ENCODE measurements around the gene PWWP2B. TPM values are rescaled to one million over a fixed set of nuclear protein-coding genes. Genes with fewer than 3 reads are reported as not detected.

Gene PWWP2B
- total and polyA plus RNA-seq, 2 experiments from 2014 or later, result 2.3 to 12.8 TPM

DNA sequence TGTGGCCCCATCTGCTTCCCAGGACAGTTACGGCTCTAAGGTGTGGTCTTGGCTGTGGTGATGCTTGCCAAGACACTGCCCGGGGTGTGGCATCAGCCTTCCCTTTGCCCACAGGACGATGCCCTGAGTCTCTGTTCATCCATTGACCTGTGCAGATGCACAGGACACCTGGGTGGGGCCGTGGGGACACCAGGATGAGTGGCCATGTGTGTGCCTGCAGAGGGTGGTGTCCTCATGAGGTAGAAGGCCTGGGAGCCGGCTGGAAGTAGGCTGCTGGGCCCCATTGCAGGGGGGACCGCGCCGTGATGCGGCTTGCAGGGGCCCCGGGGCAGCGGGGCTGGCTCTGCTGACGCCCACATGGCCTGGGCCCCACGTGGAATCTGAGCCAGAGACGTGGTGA, 22.4 kb upstream of the PWWP2B start:
- no peaks in the 10 kb centered on the region for H3K79me2 ChIP-seq (replicated peaks; ENCODE audit: insufficient read depth)
- no peaks in the 10 kb centered on the region for H3K4me1 ChIP-seq (ENCODE audit: insufficient read depth)
- no peaks in the 10 kb centered on the region for H4K20me1 ChIP-seq (replicated peaks; ENCODE audit: insufficient read depth)
- no peak overlapping the region for H3K27ac ChIP-seq (ENCODE audit: low read depth)
- H3K36me3 Mint-ChIP-seq (ENCODE audit: low read depth), result peaks cover 3% of the 10 kb centered on the region; the same call in 2 of the 3 replicates
- no peaks in the 10 kb centered on the region for H3K36me3 ChIP-seq (ENCODE audit: insufficient read depth)
- DNase-seq (ENCODE audit: low spot score) (no peak), ATAC-seq (no peak)
- peaks cover 19% of the 10 kb centered on the region for H3K4me1 Mint-ChIP-seq
- TF ChIP-seq, protein P1, sequence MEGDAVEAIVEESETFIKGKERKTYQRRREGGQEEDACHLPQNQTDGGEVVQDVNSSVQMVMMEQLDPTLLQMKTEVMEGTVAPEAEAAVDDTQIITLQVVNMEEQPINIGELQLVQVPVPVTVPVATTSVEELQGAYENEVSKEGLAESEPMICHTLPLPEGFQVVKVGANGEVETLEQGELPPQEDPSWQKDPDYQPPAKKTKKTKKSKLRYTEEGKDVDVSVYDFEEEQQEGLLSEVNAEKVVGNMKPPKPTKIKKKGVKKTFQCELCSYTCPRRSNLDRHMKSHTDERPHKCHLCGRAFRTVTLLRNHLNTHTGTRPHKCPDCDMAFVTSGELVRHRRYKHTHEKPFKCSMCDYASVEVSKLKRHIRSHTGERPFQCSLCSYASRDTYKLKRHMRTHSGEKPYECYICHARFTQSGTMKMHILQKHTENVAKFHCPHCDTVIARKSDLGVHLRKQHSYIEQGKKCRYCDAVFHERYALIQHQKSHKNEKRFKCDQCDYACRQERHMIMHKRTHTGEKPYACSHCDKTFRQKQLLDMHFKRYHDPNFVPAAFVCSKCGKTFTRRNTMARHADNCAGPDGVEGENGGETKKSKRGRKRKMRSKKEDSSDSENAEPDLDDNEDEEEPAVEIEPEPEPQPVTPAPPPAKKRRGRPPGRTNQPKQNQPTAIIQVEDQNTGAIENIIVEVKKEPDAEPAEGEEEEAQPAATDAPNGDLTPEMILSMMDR (conservative IDR thresholded peaks at IDR 0.05; ENCODE audit: low read depth in 2 of 2), result no peak
- no peak for TF ChIP-seq EZH2phosphoT487 (IDR thresholded peaks at IDR 0.05; ENCODE audit: unreplicated experiment)
- no peak for TF ChIP-seq NANOG (IDR thresholded peaks at IDR 0.05; ENCODE audit: borderline replicate concordance)
- TF ChIP-seq STAT1 (IDR thresholded peaks at IDR 0.05; ENCODE audit: unreplicated experiment), result no peak
- TF ChIP-seq EZH2 (IDR thresholded peaks at IDR 0.05; ENCODE audit: low read depth, unreplicated experiment), result no peak
- TF ChIP-seq JUNB (IDR thresholded peaks at IDR 0.05; ENCODE audit: unreplicated experiment), result no peak
- TF ChIP-seq, protein P2, sequence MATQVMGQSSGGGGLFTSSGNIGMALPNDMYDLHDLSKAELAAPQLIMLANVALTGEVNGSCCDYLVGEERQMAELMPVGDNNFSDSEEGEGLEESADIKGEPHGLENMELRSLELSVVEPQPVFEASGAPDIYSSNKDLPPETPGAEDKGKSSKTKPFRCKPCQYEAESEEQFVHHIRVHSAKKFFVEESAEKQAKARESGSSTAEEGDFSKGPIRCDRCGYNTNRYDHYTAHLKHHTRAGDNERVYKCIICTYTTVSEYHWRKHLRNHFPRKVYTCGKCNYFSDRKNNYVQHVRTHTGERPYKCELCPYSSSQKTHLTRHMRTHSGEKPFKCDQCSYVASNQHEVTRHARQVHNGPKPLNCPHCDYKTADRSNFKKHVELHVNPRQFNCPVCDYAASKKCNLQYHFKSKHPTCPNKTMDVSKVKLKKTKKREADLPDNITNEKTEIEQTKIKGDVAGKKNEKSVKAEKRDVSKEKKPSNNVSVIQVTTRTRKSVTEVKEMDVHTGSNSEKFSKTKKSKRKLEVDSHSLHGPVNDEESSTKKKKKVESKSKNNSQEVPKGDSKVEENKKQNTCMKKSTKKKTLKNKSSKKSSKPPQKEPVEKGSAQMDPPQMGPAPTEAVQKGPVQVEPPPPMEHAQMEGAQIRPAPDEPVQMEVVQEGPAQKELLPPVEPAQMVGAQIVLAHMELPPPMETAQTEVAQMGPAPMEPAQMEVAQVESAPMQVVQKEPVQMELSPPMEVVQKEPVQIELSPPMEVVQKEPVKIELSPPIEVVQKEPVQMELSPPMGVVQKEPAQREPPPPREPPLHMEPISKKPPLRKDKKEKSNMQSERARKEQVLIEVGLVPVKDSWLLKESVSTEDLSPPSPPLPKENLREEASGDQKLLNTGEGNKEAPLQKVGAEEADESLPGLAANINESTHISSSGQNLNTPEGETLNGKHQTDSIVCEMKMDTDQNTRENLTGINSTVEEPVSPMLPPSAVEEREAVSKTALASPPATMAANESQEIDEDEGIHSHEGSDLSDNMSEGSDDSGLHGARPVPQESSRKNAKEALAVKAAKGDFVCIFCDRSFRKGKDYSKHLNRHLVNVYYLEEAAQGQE (IDR thresholded peaks at IDR 0.05; ENCODE audit: unreplicated experiment), result no peak
- TF ChIP-seq ZNF114 (CRISPR knock-in tag; IDR thresholded peaks at IDR 0.05), result no peak
- TF ChIP-seq ZNF331 (CRISPR knock-in tag; IDR thresholded peaks at IDR 0.05; ENCODE audit: low read depth), result no peak
- TF ChIP-seq POLR2AphosphoS5 (IDR thresholded peaks at IDR 0.05; ENCODE audit: low read depth), result no peak
- TF ChIP-seq, protein P3, sequence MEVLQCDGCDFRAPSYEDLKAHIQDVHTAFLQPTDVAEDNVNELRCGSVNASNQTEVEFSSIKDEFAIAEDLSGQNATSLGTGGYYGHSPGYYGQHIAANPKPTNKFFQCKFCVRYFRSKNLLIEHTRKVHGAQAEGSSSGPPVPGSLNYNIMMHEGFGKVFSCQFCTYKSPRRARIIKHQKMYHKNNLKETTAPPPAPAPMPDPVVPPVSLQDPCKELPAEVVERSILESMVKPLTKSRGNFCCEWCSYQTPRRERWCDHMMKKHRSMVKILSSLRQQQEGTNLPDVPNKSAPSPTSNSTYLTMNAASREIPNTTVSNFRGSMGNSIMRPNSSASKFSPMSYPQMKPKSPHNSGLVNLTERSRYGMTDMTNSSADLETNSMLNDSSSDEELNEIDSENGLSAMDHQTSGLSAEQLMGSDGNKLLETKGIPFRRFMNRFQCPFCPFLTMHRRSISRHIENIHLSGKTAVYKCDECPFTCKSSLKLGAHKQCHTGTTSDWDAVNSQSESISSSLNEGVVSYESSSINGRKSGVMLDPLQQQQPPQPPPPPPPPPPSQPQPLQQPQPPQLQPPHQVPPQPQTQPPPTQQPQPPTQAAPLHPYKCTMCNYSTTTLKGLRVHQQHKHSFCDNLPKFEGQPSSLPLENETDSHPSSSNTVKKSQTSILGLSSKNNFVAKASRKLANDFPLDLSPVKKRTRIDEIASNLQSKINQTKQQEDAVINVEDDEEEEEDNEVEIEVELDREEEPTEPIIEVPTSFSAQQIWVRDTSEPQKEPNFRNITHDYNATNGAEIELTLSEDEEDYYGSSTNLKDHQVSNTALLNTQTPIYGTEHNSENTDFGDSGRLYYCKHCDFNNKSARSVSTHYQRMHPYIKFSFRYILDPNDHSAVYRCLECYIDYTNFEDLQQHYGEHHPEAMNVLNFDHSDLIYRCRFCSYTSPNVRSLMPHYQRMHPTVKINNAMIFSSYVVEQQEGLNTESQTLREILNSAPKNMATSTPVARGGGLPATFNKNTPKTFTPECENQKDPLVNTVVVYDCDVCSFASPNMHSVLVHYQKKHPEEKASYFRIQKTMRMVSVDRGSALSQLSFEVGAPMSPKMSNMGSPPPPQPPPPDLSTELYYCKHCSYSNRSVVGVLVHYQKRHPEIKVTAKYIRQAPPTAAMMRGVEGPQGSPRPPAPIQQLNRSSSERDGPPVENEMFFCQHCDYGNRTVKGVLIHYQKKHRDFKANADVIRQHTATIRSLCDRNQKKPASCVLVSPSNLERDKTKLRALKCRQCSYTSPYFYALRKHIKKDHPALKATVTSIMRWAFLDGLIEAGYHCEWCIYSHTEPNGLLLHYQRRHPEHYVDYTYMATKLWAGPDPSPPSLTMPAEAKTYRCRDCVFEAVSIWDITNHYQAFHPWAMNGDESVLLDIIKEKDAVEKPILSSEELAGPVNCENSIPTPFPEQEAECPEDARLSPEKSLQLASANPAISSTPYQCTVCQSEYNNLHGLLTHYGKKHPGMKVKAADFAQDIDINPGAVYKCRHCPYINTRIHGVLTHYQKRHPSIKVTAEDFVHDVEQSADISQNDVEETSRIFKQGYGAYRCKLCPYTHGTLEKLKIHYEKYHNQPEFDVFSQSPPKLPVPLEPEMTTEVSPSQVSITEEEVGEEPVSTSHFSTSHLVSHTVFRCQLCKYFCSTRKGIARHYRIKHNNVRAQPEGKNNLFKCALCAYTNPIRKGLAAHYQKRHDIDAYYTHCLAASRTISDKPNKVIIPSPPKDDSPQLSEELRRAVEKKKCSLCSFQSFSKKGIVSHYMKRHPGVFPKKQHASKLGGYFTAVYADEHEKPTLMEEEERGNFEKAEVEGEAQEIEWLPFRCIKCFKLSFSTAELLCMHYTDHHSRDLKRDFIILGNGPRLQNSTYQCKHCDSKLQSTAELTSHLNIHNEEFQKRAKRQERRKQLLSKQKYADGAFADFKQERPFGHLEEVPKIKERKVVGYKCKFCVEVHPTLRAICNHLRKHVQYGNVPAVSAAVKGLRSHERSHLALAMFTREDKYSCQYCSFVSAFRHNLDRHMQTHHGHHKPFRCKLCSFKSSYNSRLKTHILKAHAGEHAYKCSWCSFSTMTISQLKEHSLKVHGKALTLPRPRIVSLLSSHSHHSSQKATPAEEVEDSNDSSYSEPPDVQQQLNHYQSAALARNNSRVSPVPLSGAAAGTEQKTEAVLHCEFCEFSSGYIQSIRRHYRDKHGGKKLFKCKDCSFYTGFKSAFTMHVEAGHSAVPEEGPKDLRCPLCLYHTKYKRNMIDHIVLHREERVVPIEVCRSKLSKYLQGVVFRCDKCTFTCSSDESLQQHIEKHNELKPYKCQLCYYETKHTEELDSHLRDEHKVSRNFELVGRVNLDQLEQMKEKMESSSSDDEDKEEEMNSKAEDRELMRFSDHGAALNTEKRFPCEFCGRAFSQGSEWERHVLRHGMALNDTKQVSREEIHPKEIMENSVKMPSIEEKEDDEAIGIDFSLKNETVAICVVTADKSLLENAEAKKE (CRISPR knock-in tag; IDR thresholded peaks at IDR 0.05), result no peak
- TF ChIP-seq CREB1 (CRISPR knock-in tag; IDR thresholded peaks at IDR 0.05; ENCODE audit: low read depth), result no peak
- H3K4me2 ChIP-seq, result no peak overlapping the region
- H2AFZ ChIP-seq, result no peak overlapping the region
- H3K9me2 ChIP-seq (ENCODE audit: insufficient read depth), result no peaks in the 10 kb centered on the region
- no peaks in the 10 kb centered on the region for H3F3A ChIP-seq (replicated peaks; ENCODE audit: low read depth)
- H3K4me3 Mint-ChIP-seq, result no peak overlapping the region
- H3K4me3 ChIP-seq, result no peak overlapping the region
- H3K27me3 Mint-ChIP-seq (ENCODE audit: insufficient read depth, low read depth, poor library complexity), result peaks cover 8% of the 10 kb centered on the region
- H3K9me3 Mint-ChIP-seq, result no peaks in the 10 kb centered on the region
- H3K27me3 ChIP-seq (ENCODE audit: insufficient read depth), result no peaks in the 10 kb centered on the region
- H3K27ac Mint-ChIP-seq, result no peak overlapping the region; the same call in 1 of the 2 replicates
